ENCODE measurements around the gene UBE2Q1.

The UBE2Q1 gene

GRCh38 chr1:154575951-154576566, 17.6 kb upstream of the UBE2Q1 start:
- no peak for DNase-seq

- DNase-seq = no peak
Observed at GRCh38 chr1:154575147-154575927, 16.9 kb upstream of the UBE2Q1 start.

GRCh38 chr1:154574716-154575115, 16.3 kb upstream of the UBE2Q1 start:
- peak; percentile 60 to 88 for DNase-seq

- no peak for DNase-seq
Observed at GRCh38 chr1:154573168-154573510, 14.7 kb upstream of the UBE2Q1 start.

- no peak for DNase-seq
Observed at GRCh38 chr1:154572468-154573167, 14.2 kb upstream of the UBE2Q1 start.

GRCh38 chr1:154571964-154572288, 13.5 kb upstream of the UBE2Q1 start:
- DNase-seq = no peak

- DNase-seq = no peak
Observed at GRCh38 chr1:154571244-154571963, 12.9 kb upstream of the UBE2Q1 start.

- DNase-seq = no peak
Observed at GRCh38 chr1:154568157-154568815, 9.8 kb upstream of the UBE2Q1 start.

GRCh38 chr1:154567386-154568156, 9.1 kb upstream of the UBE2Q1 start, which contains the start of gene CHRNB2:
Gene CHRNB2, plus strand, starts transcription at chr1:154567778. Its CDS starts 267 bp downstream, at chr1:154568045.
- peak; percentile 86 to 93 for DNase-seq

GRCh38 chr1:154565876-154566275, 7.4 kb upstream of the UBE2Q1 start:
- no peak for DNase-seq

- DNase-seq = peak; percentile 96 to 97
Observed at GRCh38 chr1:154559466-154560044, 1.1 kb upstream of the UBE2Q1 start.

- peak; percentile 100 for DNase-seq
Observed at GRCh38 chr1:154558720-154559465, 431 bp upstream of the UBE2Q1 start.

- DNase-seq = no peak
Observed at GRCh38 chr1:154557248-154557938, 1.1 kb downstream of the UBE2Q1 start.

- DNase-seq = no peak
Observed at GRCh38 chr1:154556422-154556821, 2.0 kb downstream of the UBE2Q1 start.

GRCh38 chr1:154553056-154554030, 5.1 kb downstream of the UBE2Q1 start:
- no peak for DNase-seq

- no peak for DNase-seq
Observed at GRCh38 chr1:154552036-154552435, 6.4 kb downstream of the UBE2Q1 start.

GRCh38 chr1:154551474-154551873, 7.0 kb downstream of the UBE2Q1 start:
- DNase-seq = no peak

- DNase-seq = no peak
Observed at GRCh38 chr1:154550657-154551056, 7.8 kb downstream of the UBE2Q1 start.

- no peak for DNase-seq
Observed at GRCh38 chr1:154550070-154550469, 8.4 kb downstream of the UBE2Q1 start.
